ENCODE data around the gene NME3.

GRCh38 chr16:1732071-1732470, 39.3 kb downstream of the NME3 start:
- TF ChIP-seq CTCF (conservative IDR thresholded peaks at IDR 0.05) (no peak), ZFX (IDR thresholded peaks at IDR 0.05) (no peak)
